Osteocyte (in vitro differentiated cells): ENCODE results near the gene ATP8A2. TPM values are rescaled to one million over a fixed set of nuclear protein-coding genes. Genes with fewer than 3 reads are reported as not detected.
A peak's percentile ranks its signal among the peaks of the same experiment; 100 is the strongest.

Experiments used
- DNase-seq: peaks from one replicate; pipeline ENCODE4 v3.0.0; 2021; ENCODE audit warnings: mixed read lengths; ENCODE audit not compliant: unreplicated experiment; ENCODE audit errors: extremely low spot score
- H3K27ac Mint-ChIP-seq: one replicate; pipeline ENCODE4 v1.8.0; 2021; ENCODE audit warnings: mild to moderate bottlenecking, mixed read lengths; ENCODE audit not compliant: unreplicated experiment
- H3K27me3 Mint-ChIP-seq: one replicate; pipeline ENCODE4 v1.8.0; 2021; ENCODE audit warnings: mixed read lengths; ENCODE audit not compliant: unreplicated experiment
- H3K36me3 Mint-ChIP-seq: one replicate; pipeline ENCODE4 v1.8.0; 2021; ENCODE audit warnings: mixed read lengths; ENCODE audit not compliant: unreplicated experiment
- H3K4me1 Mint-ChIP-seq: one replicate; pipeline ENCODE4 v1.8.0; 2021; ENCODE audit warnings: mixed read lengths; ENCODE audit not compliant: unreplicated experiment
- H3K4me3 Mint-ChIP-seq: one replicate; pipeline ENCODE4 v1.8.0; 2021; ENCODE audit warnings: mild to moderate bottlenecking, moderate library complexity, mixed read lengths; ENCODE audit not compliant: unreplicated experiment
- H3K9me3 Mint-ChIP-seq: one replicate; pipeline ENCODE4 v1.8.0; 2021; ENCODE audit warnings: mixed read lengths; ENCODE audit not compliant: unreplicated experiment
- CTCF ChIP-seq: fragments of 200-600 bp; sonication (generic); IDR thresholded peaks from 2 replicates; pipeline ENCODE4 v1.5.0; 2021; ENCODE audit warnings: antibody characterized with exemption, mild to moderate bottlenecking, moderate library complexity
- total RNA-seq: library from RNA; stranded (reverse); gene quantifications from 2 replicates; pipeline ENCODE4 v1.2.1, GENCODE V29; 2021

The ATP8A2 gene
- total RNA-seq, 1 donor from 2014 or later = 1.1 TPM

GRCh38 chr13:26025196-26025595 is 653.4 kb downstream of the ATP8A2 start:
- peak overlapping the region; percentile 39 for H3K27ac Mint-ChIP-seq
- no peaks in the 10 kb centered on the region for H3K9me3 Mint-ChIP-seq
- peak; percentile 53 for DNase-seq
- H3K4me1 Mint-ChIP-seq = peaks cover 61% of the 10 kb centered on the region
- no peak for TF ChIP-seq CTCF
- H3K36me3 Mint-ChIP-seq = no peaks in the 10 kb centered on the region
- no peak overlapping the region for H3K4me3 Mint-ChIP-seq
- no peaks in the 10 kb centered on the region for H3K27me3 Mint-ChIP-seq

DNA sequence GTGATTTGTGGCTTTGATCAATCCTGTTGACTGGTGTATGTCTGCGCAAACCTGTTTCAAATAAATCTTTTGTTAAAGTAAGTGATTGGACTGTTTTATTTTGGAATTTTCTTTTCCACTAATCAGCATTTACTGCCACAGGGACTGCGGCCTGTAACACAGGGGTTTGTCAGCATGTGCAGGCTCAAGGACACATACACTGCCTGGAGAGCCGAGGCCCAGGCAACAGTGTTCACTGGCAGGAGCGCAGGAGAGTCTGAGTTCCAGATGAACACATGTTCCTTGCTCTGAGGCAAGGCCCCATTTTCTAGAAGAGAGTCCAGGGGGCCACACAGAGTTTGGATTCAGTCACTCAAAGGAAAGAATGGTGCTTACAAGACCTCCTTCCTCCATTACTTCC is 654.0 kb downstream of the ATP8A2 start:
- peak; percentile 36 for DNase-seq
- no peak for TF ChIP-seq CTCF
- no peaks in the 10 kb centered on the region for H3K36me3 Mint-ChIP-seq
- no peak overlapping the region for H3K4me3 Mint-ChIP-seq
- no peak overlapping the region for H3K27ac Mint-ChIP-seq
- peaks cover 56% of the 10 kb centered on the region for H3K4me1 Mint-ChIP-seq
- peaks cover 3% of the 10 kb centered on the region for H3K9me3 Mint-ChIP-seq
- no peaks in the 10 kb centered on the region for H3K27me3 Mint-ChIP-seq

- Mint-ChIP-seq H3K36me3 (no peaks in the 10 kb centered on the region), H3K4me1 (peaks cover 52% of the 10 kb centered on the region), H3K27me3 (no peaks in the 10 kb centered on the region), H3K4me3 (no peak overlapping the region), H3K27ac (no peak overlapping the region), H3K9me3 (peaks cover 4% of the 10 kb centered on the region)
- no peak for TF ChIP-seq CTCF
- DNase-seq = peak; percentile 71
These were observed 654.4 kb downstream of the ATP8A2 start for GRCh38 chr13:26026211-26026610.

DNA sequence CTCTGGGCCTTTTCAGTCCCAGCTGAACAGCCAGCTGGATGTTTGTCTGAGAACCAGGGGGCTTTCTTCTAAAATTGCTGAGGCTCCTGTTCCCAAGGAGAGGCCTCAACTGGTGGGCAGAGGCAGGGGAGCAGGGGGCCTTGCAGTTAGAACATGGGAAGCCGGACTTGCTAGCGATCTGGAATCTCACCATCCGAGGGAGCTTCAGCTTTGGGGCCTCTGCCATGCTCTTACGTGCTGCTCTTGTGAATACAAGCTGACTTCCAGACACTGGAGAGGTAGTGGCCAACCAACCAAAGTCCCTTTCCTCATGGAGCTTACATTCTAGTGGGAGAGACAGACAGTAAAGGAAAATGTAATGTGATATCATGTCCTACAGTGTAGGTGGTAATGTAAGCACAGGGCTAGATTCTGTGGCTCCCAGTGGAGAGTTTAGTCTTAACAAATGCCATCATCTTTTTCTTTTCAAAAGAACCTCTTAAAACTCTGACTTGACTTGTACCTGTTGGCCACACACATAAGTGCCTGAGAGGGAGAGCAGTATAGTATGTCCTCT is 657.9 kb downstream of the ATP8A2 start:
- Mint-ChIP-seq H3K27me3 (no peaks in the 10 kb centered on the region), H3K4me3 (no peak overlapping the region), H3K36me3 (no peaks in the 10 kb centered on the region), H3K4me1 (peaks cover 17% of the 10 kb centered on the region), H3K27ac (no peak overlapping the region), H3K9me3 (peaks cover 8% of the 10 kb centered on the region)
- DNase-seq = peak; percentile 27
- TF ChIP-seq CTCF = no peak

DNA sequence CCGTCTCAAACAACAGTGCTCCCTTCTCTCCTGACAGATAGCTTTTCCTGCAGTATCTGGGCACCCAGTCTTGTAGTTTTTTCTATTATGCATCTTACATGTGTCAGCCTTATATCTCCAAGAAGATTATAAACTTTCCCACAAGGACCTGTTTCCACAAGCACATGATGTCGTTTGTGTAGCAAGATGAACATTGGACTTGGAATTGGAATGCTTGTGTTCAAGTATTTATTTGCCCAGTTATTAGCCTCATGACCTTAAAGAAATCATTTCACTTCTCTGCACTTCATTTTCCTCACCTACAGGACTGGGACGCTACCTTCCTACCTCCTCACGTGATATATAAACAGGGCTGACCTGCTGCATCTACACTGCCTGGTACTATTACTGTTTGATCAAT is 658.6 kb downstream of the ATP8A2 start:
- TF ChIP-seq CTCF = no peak
- Mint-ChIP-seq H3K4me1 (peaks cover 11% of the 10 kb centered on the region), H3K36me3 (no peaks in the 10 kb centered on the region), H3K9me3 (peaks cover 8% of the 10 kb centered on the region), H3K4me3 (no peak overlapping the region), H3K27ac (no peak overlapping the region), H3K27me3 (no peaks in the 10 kb centered on the region)
- no peak for DNase-seq
